GM12864 (cell line): ENCODE data around the gene UNKL.

Experiments
- DNase-seq: peaks from one replicate; pipeline ENCODE4 v3.0.0-alpha.2; 2011; ENCODE audit warnings: low read depth
- H3K4me3 ChIP-seq: 2 replicates; pipeline ENCODE4 v1.5.1; 2011; ENCODE audit warnings: mild to moderate bottlenecking, low read depth, low read length, control low read depth
- TF ChIP-seq, protein P1 (sequence below): IDR thresholded peaks from 2 replicates; pipeline ENCODE4 v1.5.1; 2011; ENCODE audit warnings: low read depth, mild to moderate bottlenecking, moderate library complexity, low read length, control low read depth, inconsistent platforms; ENCODE audit errors: missing control alignments

UNKL gene

DNA sequence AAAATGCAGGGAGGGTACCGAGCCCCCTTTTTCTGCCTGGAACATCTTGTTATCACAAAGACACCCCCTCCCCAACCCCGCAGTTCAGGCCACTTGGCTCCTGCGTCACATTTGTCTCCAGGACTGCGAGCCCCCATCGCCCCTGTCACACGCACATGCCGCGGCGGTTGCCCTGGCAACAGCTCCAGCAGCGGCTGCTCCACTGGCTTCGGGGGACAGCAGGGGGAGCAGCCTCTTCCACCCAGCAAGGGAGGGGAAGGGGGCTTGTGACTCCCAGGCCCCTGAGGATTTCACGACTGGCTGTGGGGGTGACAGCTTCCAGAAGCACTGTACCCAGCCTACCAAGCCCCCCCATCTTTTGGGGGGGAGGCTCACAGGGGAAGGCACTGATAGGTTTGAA, 78.5 kb downstream of the UNKL start:
- H3K4me3 ChIP-seq, result no peak overlapping the region
- TF ChIP-seq, protein P1, sequence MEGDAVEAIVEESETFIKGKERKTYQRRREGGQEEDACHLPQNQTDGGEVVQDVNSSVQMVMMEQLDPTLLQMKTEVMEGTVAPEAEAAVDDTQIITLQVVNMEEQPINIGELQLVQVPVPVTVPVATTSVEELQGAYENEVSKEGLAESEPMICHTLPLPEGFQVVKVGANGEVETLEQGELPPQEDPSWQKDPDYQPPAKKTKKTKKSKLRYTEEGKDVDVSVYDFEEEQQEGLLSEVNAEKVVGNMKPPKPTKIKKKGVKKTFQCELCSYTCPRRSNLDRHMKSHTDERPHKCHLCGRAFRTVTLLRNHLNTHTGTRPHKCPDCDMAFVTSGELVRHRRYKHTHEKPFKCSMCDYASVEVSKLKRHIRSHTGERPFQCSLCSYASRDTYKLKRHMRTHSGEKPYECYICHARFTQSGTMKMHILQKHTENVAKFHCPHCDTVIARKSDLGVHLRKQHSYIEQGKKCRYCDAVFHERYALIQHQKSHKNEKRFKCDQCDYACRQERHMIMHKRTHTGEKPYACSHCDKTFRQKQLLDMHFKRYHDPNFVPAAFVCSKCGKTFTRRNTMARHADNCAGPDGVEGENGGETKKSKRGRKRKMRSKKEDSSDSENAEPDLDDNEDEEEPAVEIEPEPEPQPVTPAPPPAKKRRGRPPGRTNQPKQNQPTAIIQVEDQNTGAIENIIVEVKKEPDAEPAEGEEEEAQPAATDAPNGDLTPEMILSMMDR, result no peak
- no peak for DNase-seq

DNA sequence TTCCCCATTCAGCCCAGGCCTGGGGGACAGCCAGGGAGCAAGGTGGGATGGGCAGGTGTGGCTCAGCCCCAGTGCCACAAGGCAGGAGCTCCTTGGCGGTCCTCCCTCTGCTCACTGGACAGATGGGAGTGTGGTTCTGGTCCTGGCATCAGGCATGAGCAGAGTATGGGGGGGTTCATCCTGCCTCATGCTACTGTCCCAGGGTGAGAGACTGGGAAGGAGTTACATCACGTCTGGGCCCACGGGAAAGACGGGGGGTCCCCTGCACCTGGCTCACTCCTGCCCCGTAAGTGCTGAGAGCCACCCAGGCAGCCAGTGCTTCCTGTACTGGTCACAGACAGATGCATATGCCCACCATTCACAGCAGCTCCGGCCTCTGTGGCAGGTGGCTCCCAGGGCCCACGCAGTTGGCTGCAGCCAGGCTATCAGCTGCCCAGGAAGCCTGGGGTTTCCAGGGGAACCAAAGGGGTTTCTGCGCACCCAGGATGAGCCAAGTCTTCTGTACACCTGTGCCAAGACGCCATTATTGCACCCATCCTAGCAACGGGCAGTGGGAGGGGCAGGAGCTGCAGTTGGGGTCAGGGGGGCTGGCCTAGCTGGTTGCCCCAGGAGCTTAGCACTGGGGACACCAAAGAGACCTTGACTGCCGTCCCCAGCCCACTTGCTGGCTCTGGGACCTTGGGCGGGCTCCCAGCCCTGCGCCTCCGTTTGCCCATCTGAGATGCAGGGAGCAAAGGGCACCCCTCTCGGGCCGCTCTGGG, 79.1 kb downstream of the UNKL start:
- DNase-seq, result no peak
- H3K4me3 ChIP-seq, result no peak overlapping the region
- TF ChIP-seq, protein P1, result no peak

DNA sequence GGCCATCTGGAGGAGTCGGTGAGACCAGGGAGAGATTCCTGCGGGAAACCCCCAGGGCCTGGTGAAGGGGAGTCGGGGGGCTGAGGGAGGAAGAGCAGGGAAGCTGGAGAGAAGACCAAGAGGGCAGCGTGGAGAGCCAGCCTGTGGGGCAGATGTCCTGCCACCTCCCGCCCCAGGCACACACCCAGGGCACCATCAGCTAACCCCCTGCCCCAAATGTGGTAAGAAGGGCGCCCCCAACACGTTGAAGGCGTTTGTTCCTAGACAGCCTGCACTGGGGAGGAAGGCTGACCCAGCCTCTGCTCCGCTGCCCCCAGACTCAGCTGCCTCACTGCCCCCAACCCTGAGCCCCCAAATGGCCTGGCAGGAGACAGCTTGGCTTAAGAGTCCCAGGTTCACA, 79.8 kb downstream of the UNKL start:
- no peak for DNase-seq
- TF ChIP-seq, protein P1, result no peak
- H3K4me3 ChIP-seq, result no peak overlapping the region

DNA sequence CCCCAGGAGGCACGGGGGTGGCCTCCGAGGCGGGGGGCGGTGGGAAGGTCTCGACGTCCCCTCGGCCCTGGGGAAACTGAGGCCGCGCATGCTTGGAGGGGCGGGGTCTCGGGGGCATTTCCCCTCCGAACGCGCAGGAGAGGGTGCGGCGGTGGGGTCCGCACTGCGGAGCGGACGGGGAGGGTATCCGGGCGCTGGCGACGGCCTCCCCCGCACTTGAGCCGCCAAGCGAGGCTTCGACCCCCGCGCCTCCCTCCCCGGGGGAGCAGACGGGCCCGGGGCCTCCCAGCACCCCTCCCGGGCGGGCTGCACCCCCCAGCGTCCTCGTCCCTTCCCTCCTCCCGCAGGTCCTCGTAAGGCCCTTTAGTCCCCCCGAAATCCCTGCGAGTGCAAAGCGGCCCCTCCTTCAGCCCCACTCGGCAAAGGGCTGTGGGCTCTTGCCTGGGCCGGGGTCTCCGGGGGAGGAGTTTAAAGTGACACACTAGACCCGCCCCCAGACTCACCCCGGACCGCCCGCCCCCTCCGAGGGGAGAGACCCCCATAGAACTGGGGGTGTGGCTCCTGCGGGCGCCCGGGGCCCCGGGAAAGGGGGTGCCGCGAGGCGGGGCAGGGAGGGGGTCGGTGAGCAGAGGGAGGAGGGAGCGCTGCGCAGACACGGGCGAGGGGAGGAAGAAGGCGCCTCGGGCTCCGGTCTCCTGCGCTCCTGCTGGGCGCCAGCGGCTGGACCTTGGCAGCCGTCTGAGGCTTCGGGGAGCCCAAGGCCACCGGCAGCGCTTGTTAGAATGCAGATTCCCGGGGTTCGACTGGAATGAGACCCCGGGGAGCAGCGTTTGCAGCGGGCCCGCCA, 80.4 kb downstream of the UNKL start:
- TF ChIP-seq, protein P1, result no peak
- DNase-seq, result no peak
- H3K4me3 ChIP-seq, result no peak overlapping the region; the same call in 1 of the 2 replicates

DNA sequence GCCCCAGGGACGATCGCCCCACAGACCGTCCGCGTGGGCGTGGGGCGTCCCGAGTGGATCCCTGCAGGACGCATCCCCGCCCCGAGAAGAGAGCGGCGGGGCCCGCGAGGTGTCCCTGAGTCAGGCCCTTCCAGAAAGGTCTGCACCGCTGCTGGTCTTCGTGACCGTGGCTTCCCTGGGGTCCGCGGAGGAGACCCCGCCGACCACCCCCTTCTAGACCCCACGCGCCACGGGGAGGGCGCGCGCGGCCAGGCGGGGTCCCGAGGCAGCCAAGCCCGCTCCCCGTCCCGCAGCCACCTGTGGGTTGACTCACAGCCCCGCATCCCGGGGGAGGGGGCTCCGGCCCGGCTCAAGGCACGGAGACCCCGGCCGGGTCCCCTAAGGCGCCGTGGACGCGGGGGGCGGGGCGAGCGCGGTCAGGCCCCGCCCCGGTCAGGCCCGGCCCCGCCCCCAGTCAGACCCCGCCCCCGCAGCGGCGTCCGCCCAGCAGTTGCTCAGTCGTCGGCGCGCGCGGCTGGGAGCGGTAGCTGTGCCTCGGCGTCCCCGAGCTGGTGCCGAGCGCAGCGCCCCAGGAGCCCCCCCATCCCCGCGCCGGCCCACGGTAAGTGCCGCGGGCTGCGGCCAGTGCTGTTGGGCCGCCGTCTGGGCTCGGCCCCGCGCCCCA, 81.2 kb downstream of the UNKL start, which contains the start of gene BAIAP3:
BAIAP3 (plus strand) TSS at position 497 of the 664 bp plus-strand sequence. CDS start 4,905 bp downstream, outside the sequence.
- no peak within 1 kb of the TSS; the same call in 1 of the 2 replicates for H3K4me3 ChIP-seq
- TF ChIP-seq, protein P1, result no peak
- no peak for DNase-seq

DNA sequence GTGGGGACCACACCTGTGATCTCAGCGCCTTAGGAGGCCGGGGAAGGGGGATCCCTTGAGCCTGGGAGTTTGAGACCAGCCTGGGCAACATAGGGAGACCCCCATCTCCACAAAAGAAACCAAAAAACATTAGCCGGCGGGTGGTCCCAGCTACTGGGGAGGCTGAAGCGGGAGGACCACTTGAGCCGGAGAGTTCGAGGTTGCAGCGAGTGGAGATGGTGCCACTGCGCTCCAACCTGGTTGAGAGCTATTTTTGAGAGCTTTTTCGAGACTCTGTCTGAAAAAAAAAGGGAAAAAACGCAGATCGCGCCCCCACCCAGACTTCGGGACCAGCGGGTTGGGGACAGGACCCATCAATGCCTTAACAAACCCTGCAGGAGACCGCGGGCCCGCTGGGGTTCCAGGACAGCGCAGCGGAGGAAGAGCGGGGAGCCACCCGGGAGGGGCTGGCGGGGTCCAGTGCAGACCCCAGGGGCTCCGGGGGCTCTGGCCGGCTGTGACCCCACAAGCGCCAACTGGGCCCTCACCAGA, 81.8 kb downstream of the UNKL start:
- no peak overlapping the region for H3K4me3 ChIP-seq
- DNase-seq, result no peak
- TF ChIP-seq, protein P1, result no peak
